Mesothelial cell of epicardium (in vitro differentiated cells): ENCODE data around the gene MFAP4. TPM values are rescaled to one million over a fixed set of nuclear protein-coding genes. Genes with fewer than 3 reads are reported as not detected.

Source experiments
- DNase-seq, 2 experiments: peaks; one replicate each; pipeline ENCODE4 v3.0.0; 2021; ENCODE audit warnings: low spot score in 2 of 2; ENCODE audit not compliant: unreplicated experiment in 2 of 2
- H3K27ac Mint-ChIP-seq: 2 replicates; pipeline ENCODE4 v1.8.0; 2021; ENCODE audit warnings: mixed read lengths
- H3K27me3 Mint-ChIP-seq: 2 replicates; pipeline ENCODE4 v1.8.0; 2021; ENCODE audit warnings: low read depth, mixed read lengths
- H3K36me3 Mint-ChIP-seq: 2 replicates; pipeline ENCODE4 v1.8.0; 2021; ENCODE audit warnings: mixed read lengths
- H3K4me1 Mint-ChIP-seq: 2 replicates; pipeline ENCODE4 v1.8.0; 2021; ENCODE audit warnings: mixed read lengths
- H3K4me3 Mint-ChIP-seq: 2 replicates; pipeline ENCODE4 v1.8.0; 2021; ENCODE audit warnings: mild to moderate bottlenecking, moderate library complexity, mixed read lengths
- H3K9me3 Mint-ChIP-seq: 2 replicates; pipeline ENCODE4 v1.8.0; 2021; ENCODE audit warnings: mixed read lengths
- CTCF ChIP-seq: fragments of 200-600 bp; sonication (generic); IDR thresholded peaks from one replicate; pipeline ENCODE4 v1.5.0; 2021; ENCODE audit warnings: antibody characterized with exemption; ENCODE audit not compliant: unreplicated experiment
- total RNA-seq: library from RNA; stranded (reverse); gene quantifications from 3 replicates; pipeline ENCODE4 v1.2.1, GENCODE V29; 2021

The MFAP4 gene
- total RNA-seq, 1 donor from 2014 or later: 213 TPM

GRCh38 chr17:19397556-19398041, 10.6 kb upstream of the MFAP4 start:
- no peak for DNase-seq
- Mint-ChIP-seq H3K27me3 (no peaks in the 10 kb centered on the region), H3K27ac (peak overlapping the region; percentile 43), H3K4me3 (no peak overlapping the region), H3K9me3 (no peaks in the 10 kb centered on the region), H3K4me1 (peaks cover 30% of the 10 kb centered on the region), H3K36me3 (no peaks in the 10 kb centered on the region)
- TF ChIP-seq CTCF: no peak

- Mint-ChIP-seq H3K36me3 (no peaks in the 10 kb centered on the region), H3K27ac (no peak overlapping the region), H3K4me3 (no peak overlapping the region), H3K27me3 (no peaks in the 10 kb centered on the region), H3K4me1 (peaks cover 51% of the 10 kb centered on the region), H3K9me3 (no peaks in the 10 kb centered on the region)
- TF ChIP-seq CTCF: no peak
- no peak for DNase-seq
Measured at GRCh38 chr17:19392303-19392702, 5.3 kb upstream of the MFAP4 start.

GRCh38 chr17:19391432-19391831, 4.4 kb upstream of the MFAP4 start:
- DNase-seq: no peak
- Mint-ChIP-seq H3K4me1 (peaks cover 59% of the 10 kb centered on the region), H3K9me3 (no peaks in the 10 kb centered on the region), H3K27me3 (no peaks in the 10 kb centered on the region), H3K27ac (no peak overlapping the region), H3K36me3 (no peaks in the 10 kb centered on the region), H3K4me3 (no peak overlapping the region)
- no peak for TF ChIP-seq CTCF

- Mint-ChIP-seq H3K27ac (no peak overlapping the region), H3K9me3 (no peaks in the 10 kb centered on the region), H3K4me1 (peaks cover 64% of the 10 kb centered on the region), H3K27me3 (no peaks in the 10 kb centered on the region), H3K4me3 (no peak overlapping the region), H3K36me3 (no peaks in the 10 kb centered on the region)
- no peak for TF ChIP-seq CTCF
- no peak for DNase-seq
Measured at GRCh38 chr17:19390951-19391350, 4.0 kb upstream of the MFAP4 start.

GRCh38 chr17:19388791-19389785, 2.1 kb upstream of the MFAP4 start:
- Mint-ChIP-seq H3K4me1 (peaks cover 76% of the 10 kb centered on the region), H3K36me3 (peaks cover 8% of the 10 kb centered on the region), H3K9me3 (no peaks in the 10 kb centered on the region), H3K4me3 (no peak overlapping the region), H3K27ac (peak overlapping the region; percentile 64), H3K27me3 (no peaks in the 10 kb centered on the region)
- DNase-seq: no peak
- TF ChIP-seq CTCF: no peak
